DMS53 treated with DMSO at 0.1 percent for 48 hours (cell line): ENCODE measurements around the gene SHLD1.

Experiments used
- DNase-seq: peaks from one replicate; lab custom pipeline; 2025; ENCODE audit not compliant: unreplicated experiment; lab: John Stamatoyannopoulos, UW

Gene SHLD1

GRCh38 chr20:5888041-5888440, 137.8 kb downstream of the SHLD1 start:
- DNase-seq = no peak

GRCh38 chr20:5890773-5891441, 140.7 kb downstream of the SHLD1 start:
- no peak for DNase-seq

- no peak for DNase-seq
Observed at GRCh38 chr20:5893052-5893451, 142.9 kb downstream of the SHLD1 start.

GRCh38 chr20:5893621-5894020, 143.4 kb downstream of the SHLD1 start:
- DNase-seq = no peak

- no peak for DNase-seq
Observed at GRCh38 chr20:5895626-5896025, 145.4 kb downstream of the SHLD1 start.

- DNase-seq = no peak
Observed at GRCh38 chr20:5899444-5899843, 149.2 kb downstream of the SHLD1 start.

- no peak for DNase-seq
Observed at GRCh38 chr20:5900908-5901307, 150.7 kb downstream of the SHLD1 start.

- no peak for DNase-seq
Observed at GRCh38 chr20:5908981-5909380, 158.8 kb downstream of the SHLD1 start.

GRCh38 chr20:5910186-5910585, 160.0 kb downstream of the SHLD1 start:
- no peak for DNase-seq

- no peak for DNase-seq
Observed at GRCh38 chr20:5913166-5913565, 163.0 kb downstream of the SHLD1 start.
